Measurements from ENCODE around the gene CXXC4. TPM values are rescaled to one million over a fixed set of nuclear protein-coding genes. Genes with fewer than 3 reads are reported as not detected.

CXXC4 gene
- total RNA-seq, 3 donors from 2014 or later (not counting 1 experiment from before 2014, with no cell fraction given): 0.77 to 2.1 (median 0.82) TPM

GRCh38 chr4:104451573-104451972 lies 43.1 kb downstream of the CXXC4 start:
- Histone ChIP-seq H3K27me3 (ENCODE audit: control insufficient read depth, insufficient read depth, low read length) (no peaks in the 10 kb centered on the region), H3K36me3 (ENCODE audit: control insufficient read depth, insufficient read depth, low read length) (no peaks in the 10 kb centered on the region), H3K4me1 (ENCODE audit: control insufficient read depth, insufficient read depth, low read length) (no peaks in the 10 kb centered on the region), H3K27ac (ENCODE audit: low read length) (no peak overlapping the region), H3K9me3 (ENCODE audit: control insufficient read depth, insufficient read depth, low read length) (no peaks in the 10 kb centered on the region), H3K4me3 (ENCODE audit: low read length) (no peak overlapping the region)
- no peak overlapping the region for H3K27ac Mint-ChIP-seq
- H3K27me3 Mint-ChIP-seq (ENCODE audit: low read depth in 2 of 2): no peaks in the 10 kb centered on the region
- DNase-seq (no peak), ATAC-seq (no peak)
- H3K9me3 Mint-ChIP-seq: peaks cover 0 to 2% of the 10 kb centered on the region in 2 donors
- H3K36me3 Mint-ChIP-seq: no peaks in the 10 kb centered on the region
- H3K4me1 Mint-ChIP-seq: no peaks in the 10 kb centered on the region
- TF ChIP-seq CTCF (IDR thresholded peaks at IDR 0.05): no peak
- no peak overlapping the region for H3K4me3 Mint-ChIP-seq
- WGBS (ENCODE audit: insufficient coverage): no CpG with 5 or more reads among the region's 1 CpG
- intact Hi-C loops (cut with micrococcal nuclease): no loop called here

GRCh38 chr4:104449537-104449936 lies 45.2 kb downstream of the CXXC4 start:
- Mint-ChIP-seq H3K4me1 (no peaks in the 10 kb centered on the region), H3K4me3 (no peak overlapping the region), H3K9me3 (peaks cover 0 to 2% of the 10 kb centered on the region in 2 donors), H3K36me3 (no peaks in the 10 kb centered on the region), H3K27ac (no peak overlapping the region), H3K27me3 (ENCODE audit: low read depth in 2 of 2) (no peaks in the 10 kb centered on the region)
- Histone ChIP-seq H3K4me3 (ENCODE audit: low read length) (no peak overlapping the region), H3K27me3 (ENCODE audit: control insufficient read depth, insufficient read depth, low read length) (no peaks in the 10 kb centered on the region), H3K36me3 (ENCODE audit: control insufficient read depth, insufficient read depth, low read length) (no peaks in the 10 kb centered on the region), H3K9me3 (ENCODE audit: control insufficient read depth, insufficient read depth, low read length) (no peaks in the 10 kb centered on the region), H3K27ac (ENCODE audit: low read length) (no peak overlapping the region), H3K4me1 (ENCODE audit: control insufficient read depth, insufficient read depth, low read length) (no peaks in the 10 kb centered on the region)
- intact Hi-C loops (cut with micrococcal nuclease): no loop called here
- DNase-seq (no peak), ATAC-seq (no peak)
- TF ChIP-seq CTCF (IDR thresholded peaks at IDR 0.05): no peak
- WGBS (ENCODE audit: insufficient coverage): 92% methylated on average over 2 of the region's 3 CpGs

- TF ChIP-seq CTCF (IDR thresholded peaks at IDR 0.05): no peak
- no peak overlapping the region for H3K27ac ChIP-seq (ENCODE audit: low read length)
- DNase-seq (no peak), ATAC-seq (no peak)
- H3K27me3 Mint-ChIP-seq (ENCODE audit: low read depth in 2 of 2): no peaks in the 10 kb centered on the region
- no peaks in the 10 kb centered on the region for H3K36me3 ChIP-seq (ENCODE audit: control insufficient read depth, insufficient read depth, low read length)
- no peak overlapping the region for H3K4me3 Mint-ChIP-seq
- intact Hi-C loops (cut with micrococcal nuclease): no loop called here
- H3K4me1 ChIP-seq (ENCODE audit: control insufficient read depth, insufficient read depth, low read length): no peaks in the 10 kb centered on the region
- no peak overlapping the region for H3K4me3 ChIP-seq (ENCODE audit: low read length)
- H3K27me3 ChIP-seq (ENCODE audit: control insufficient read depth, insufficient read depth, low read length): no peaks in the 10 kb centered on the region
- no peaks in the 10 kb centered on the region for H3K9me3 ChIP-seq (ENCODE audit: control insufficient read depth, insufficient read depth, low read length)
- no peaks in the 10 kb centered on the region for H3K36me3 Mint-ChIP-seq
- H3K27ac Mint-ChIP-seq: no peak overlapping the region
- no peaks in the 10 kb centered on the region for H3K4me1 Mint-ChIP-seq
- no CpG with 5 or more reads among the region's 2 CpGs for whole genome bisulfite sequencing (ENCODE audit: insufficient coverage)
- H3K9me3 Mint-ChIP-seq: peaks cover 0 to 3% of the 10 kb centered on the region in 2 donors
Measured at GRCh38 chr4:104447294-104447693, 47.4 kb downstream of the CXXC4 start.

Data from natural killer cell (primary cell).